Activated CD8-positive, alpha-beta T cell treated with anti-CD3 and anti-CD28 coated beads, Interleukin-2, amount 10 ng/mL, durations not matched to agents 7 days and 5 days (primary cell): ENCODE data around the gene HPS1. TPM values are rescaled to one million over a fixed set of nuclear protein-coding genes. Genes with fewer than 3 reads are reported as not detected.

Experiments used
- ATAC-seq: fragments of 150-1000 bp; cut with Tn5 transposase; one replicate; pipeline ENCODE4 v1.10.0; 2021; ENCODE audit warnings: moderate library complexity
- CTCF ChIA-PET: fragments of 350-600 bp; sonication (Branson Sonifier 250); formaldehyde crosslinking; loops from one replicate; lab custom pipeline; 2021; ENCODE audit warnings: antibody characterized with exemption; lab: Charles Lee
- POLR2A ChIA-PET: fragments of 350-600 bp; sonication (Branson Sonifier 250); formaldehyde crosslinking; loops from one replicate; lab custom pipeline; 2021; ENCODE audit warnings: antibody characterized with exemption; lab: Charles Lee
- DNase-seq: peaks from one replicate; pipeline ENCODE4 v3.0.0-alpha.2; 2020
- H3K27ac Mint-ChIP-seq: one replicate; pipeline ENCODE4 v1.8.0; 2021; ENCODE audit warnings: mild to moderate bottlenecking, mixed read lengths
- H3K27me3 Mint-ChIP-seq: one replicate; pipeline ENCODE4 v1.8.0; 2021; ENCODE audit warnings: low read depth, mixed read lengths
- H3K36me3 Mint-ChIP-seq: one replicate; pipeline ENCODE4 v1.8.0; 2021; ENCODE audit warnings: low read depth, mixed read lengths
- H3K4me1 Mint-ChIP-seq: one replicate; pipeline ENCODE4 v1.8.0; 2021; ENCODE audit warnings: low read depth, mixed read lengths
- H3K4me3 Mint-ChIP-seq: one replicate; pipeline ENCODE4 v1.8.0; 2021; ENCODE audit warnings: mild to moderate bottlenecking, mixed read lengths
- H3K9me3 Mint-ChIP-seq: one replicate; pipeline ENCODE4 v1.8.0; 2022; ENCODE audit warnings: mixed read lengths; ENCODE audit not compliant: insufficient read depth
- total RNA-seq, 2 experiments: library from RNA; stranded (reverse); gene quantifications; one replicate each; pipeline ENCODE4 v1.2.3, GENCODE V29; 2021

The HPS1 gene
- total RNA-seq, result 10 to 100 TPM; 85.2 to 91.9 TPM

GRCh38 chr10:98446661-98447221 is at the start of gene HPS1:
TSS of gene HPS1 (minus strand) at chr10:98446935. CDS start at chr10:98443240, 3,695 bp downstream.
- Mint-ChIP-seq H3K4me1 (peaks cover 37% of the 10 kb centered on the region), H3K9me3 (no peaks in the 10 kb centered on the region), H3K4me3 (peak within 1 kb of the TSS; percentile 95), H3K27me3 (peaks cover 6% of the 10 kb centered on the region), H3K36me3 (peaks cover 27% of the 10 kb centered on the region), H3K27ac (peak within 1 kb of the TSS; percentile 92)
- DNase-seq (peak; percentile 87), ATAC-seq (peak; percentile 96)
- ChIA-PET CTCF (interaction anchor here (1.4 kb wide), 1 partner anchor 20 kb away, joined by 3 read pairs; no protein-coding TSS in a partner anchor), POLR2A (interaction anchor here (1.3 to 1.5 kb wide), 3 partner anchors 11 to 312 kb away, joined by 4 read pairs; partner anchors contain the start of gene R3HCC1L)

- no peak overlapping the region for H3K27ac Mint-ChIP-seq
- no peaks in the 10 kb centered on the region for H3K36me3 Mint-ChIP-seq
- H3K27me3 Mint-ChIP-seq, result peaks cover 13% of the 10 kb centered on the region
- DNase-seq, result no peak
- H3K4me1 Mint-ChIP-seq, result peaks cover 2% of the 10 kb centered on the region
- no peak for ATAC-seq
- H3K9me3 Mint-ChIP-seq, result peaks cover 13% of the 10 kb centered on the region
- no peak overlapping the region for H3K4me3 Mint-ChIP-seq
- POLR2A ChIA-PET, result no interaction called here
- CTCF ChIA-PET, result no interaction called here
These were observed 46.0 kb upstream of the HPS1 start for GRCh38 chr10:98492763-98493162.

- CTCF ChIA-PET, result no interaction called here
- POLR2A ChIA-PET, result interaction anchor here (0.6 kb wide), 1 partner anchor 206 kb away, joined by 3 read pairs; no protein-coding TSS in a partner anchor
- peaks cover 10% of the 10 kb centered on the region for H3K27me3 Mint-ChIP-seq
- H3K4me1 Mint-ChIP-seq, result peaks cover 2% of the 10 kb centered on the region
- H3K9me3 Mint-ChIP-seq, result peaks cover under 1% of the 10 kb centered on the region
- DNase-seq, result no peak
- ATAC-seq, result no peak
- no peaks in the 10 kb centered on the region for H3K36me3 Mint-ChIP-seq
- H3K27ac Mint-ChIP-seq, result no peak overlapping the region
- H3K4me3 Mint-ChIP-seq, result no peak overlapping the region
These were observed 43.1 kb upstream of the HPS1 start for GRCh38 chr10:98489561-98490481.

GRCh38 chr10:98488669-98489430 is 42.1 kb upstream of the HPS1 start:
- H3K4me3 Mint-ChIP-seq, result no peak overlapping the region
- H3K9me3 Mint-ChIP-seq, result no peaks in the 10 kb centered on the region
- no peak for DNase-seq
- H3K27ac Mint-ChIP-seq, result no peak overlapping the region
- no peak for ATAC-seq
- CTCF ChIA-PET, result interaction anchor here (1.0 kb wide), 1 partner anchor 22 kb away, joined by 3 read pairs; no protein-coding TSS in a partner anchor
- peaks cover 8% of the 10 kb centered on the region for H3K27me3 Mint-ChIP-seq
- H3K4me1 Mint-ChIP-seq, result peaks cover 2% of the 10 kb centered on the region
- POLR2A ChIA-PET, result interaction anchor here (0.6 kb wide), 1 partner anchor 207 kb away, joined by 3 read pairs; no protein-coding TSS in a partner anchor
- no peaks in the 10 kb centered on the region for H3K36me3 Mint-ChIP-seq

- peaks cover 5% of the 10 kb centered on the region for H3K9me3 Mint-ChIP-seq
These were observed 40.9 kb upstream of the HPS1 start for GRCh38 chr10:98487649-98488048.

GRCh38 chr10:98486421-98486820 is 39.7 kb upstream of the HPS1 start:
- Mint-ChIP-seq H3K27ac (no peak overlapping the region), H3K27me3 (peaks cover 7% of the 10 kb centered on the region), H3K36me3 (no peaks in the 10 kb centered on the region), H3K4me1 (peaks cover 13% of the 10 kb centered on the region), H3K9me3 (peaks cover 5% of the 10 kb centered on the region), H3K4me3 (no peak overlapping the region)
- CTCF ChIA-PET, result no interaction called here
- POLR2A ChIA-PET, result no interaction called here
- ATAC-seq (no peak), DNase-seq (no peak)

More at GRCh38 chr10:98487649-98488048, 40.9 kb upstream of the HPS1 start:
- no peak for ATAC-seq
- Mint-ChIP-seq H3K27me3 (peaks cover 7% of the 10 kb centered on the region), H3K36me3 (no peaks in the 10 kb centered on the region), H3K4me1 (peaks cover 3% of the 10 kb centered on the region), H3K27ac (no peak overlapping the region), H3K4me3 (no peak overlapping the region)
- DNase-seq, result no peak
- CTCF ChIA-PET, result interaction anchor here (0.8 to 1.0 kb wide), 2 partner anchors 19 to 21 kb away, joined by 3 read pairs; no protein-coding TSS in a partner anchor
- POLR2A ChIA-PET, result no interaction called here

GRCh38 chr10:98485959-98486358 is 39.2 kb upstream of the HPS1 start:
- Mint-ChIP-seq H3K27ac (no peak overlapping the region), H3K4me1 (peaks cover 13% of the 10 kb centered on the region), H3K4me3 (no peak overlapping the region), H3K36me3 (no peaks in the 10 kb centered on the region), H3K9me3 (peaks cover 5% of the 10 kb centered on the region), H3K27me3 (peaks cover 7% of the 10 kb centered on the region)
- no peak for DNase-seq
- ATAC-seq, result no peak
- ChIA-PET CTCF (no interaction called here), POLR2A (no interaction called here)

GRCh38 chr10:98483658-98484057 is 36.9 kb upstream of the HPS1 start:
- Mint-ChIP-seq H3K36me3 (no peaks in the 10 kb centered on the region), H3K4me3 (no peak overlapping the region), H3K27ac (no peak overlapping the region), H3K9me3 (peaks cover 5% of the 10 kb centered on the region), H3K27me3 (peaks cover 9% of the 10 kb centered on the region), H3K4me1 (peaks cover 17% of the 10 kb centered on the region)
- no peak for DNase-seq
- no peak for ATAC-seq
- ChIA-PET CTCF (no interaction called here), POLR2A (no interaction called here)

- peaks cover 9% of the 10 kb centered on the region for H3K27me3 Mint-ChIP-seq
- ChIA-PET POLR2A (no interaction called here), CTCF (interaction anchor here (3.8 kb wide), 1 partner anchor 14 kb away, joined by 17 read pairs; no protein-coding TSS in a partner anchor)
- ATAC-seq (no peak), DNase-seq (no peak)
- peak overlapping the region; percentile 76 for H3K27ac Mint-ChIP-seq
- H3K36me3 Mint-ChIP-seq, result no peaks in the 10 kb centered on the region
- H3K4me1 Mint-ChIP-seq, result peaks cover 19% of the 10 kb centered on the region
- no peak overlapping the region for H3K4me3 Mint-ChIP-seq
- H3K9me3 Mint-ChIP-seq, result peaks cover 5% of the 10 kb centered on the region
These were observed 35.4 kb upstream of the HPS1 start for GRCh38 chr10:98482096-98482495.

GRCh38 chr10:98481404-98481945 is 34.7 kb upstream of the HPS1 start:
- H3K27ac Mint-ChIP-seq, result no peak overlapping the region
- H3K9me3 Mint-ChIP-seq, result peaks cover 5% of the 10 kb centered on the region
- no peak for DNase-seq
- no peak overlapping the region for H3K4me3 Mint-ChIP-seq
- POLR2A ChIA-PET, result no interaction called here
- ATAC-seq, result no peak
- CTCF ChIA-PET, result interaction anchor here (3.8 kb wide), 1 partner anchor 14 kb away, joined by 17 read pairs; no protein-coding TSS in a partner anchor
- peaks cover 9% of the 10 kb centered on the region for H3K27me3 Mint-ChIP-seq
- peaks cover 19% of the 10 kb centered on the region for H3K4me1 Mint-ChIP-seq
- no peaks in the 10 kb centered on the region for H3K36me3 Mint-ChIP-seq
